HFFc6 (cell line): ENCODE measurements around the gene TRPT1. TPM values are rescaled to one million over a fixed set of nuclear protein-coding genes. Genes with fewer than 3 reads are reported as not detected.
A peak's percentile ranks its signal among the peaks of the same experiment; 100 is the strongest.

Experiments
- DNase-seq: peaks from one replicate; pipeline ENCODE4 v3.0.0-alpha.2; 2018
- H3K27ac Mint-ChIP-seq: 2 replicates; pipeline ENCODE4 v1.8.0; 2020; ENCODE audit warnings: mild to moderate bottlenecking, mixed read lengths
- H3K27me3 Mint-ChIP-seq: 2 replicates; pipeline ENCODE4 v1.8.0; 2021; ENCODE audit warnings: mild to moderate bottlenecking, moderate library complexity, mixed read lengths; ENCODE audit not compliant: insufficient read depth
- H3K36me3 Mint-ChIP-seq: 2 replicates; pipeline ENCODE4 v1.8.0; 2021; ENCODE audit warnings: low read depth, mixed read lengths
- H3K4me1 Mint-ChIP-seq: 2 replicates; pipeline ENCODE4 v1.8.0; 2020; ENCODE audit warnings: low read depth, mixed read lengths
- H3K4me3 Mint-ChIP-seq: 2 replicates; pipeline ENCODE4 v1.8.0; 2020; ENCODE audit warnings: mild to moderate bottlenecking, moderate library complexity, mixed read lengths
- H3K9me3 Mint-ChIP-seq: 2 replicates; pipeline ENCODE4 v1.8.0; 2020; ENCODE audit warnings: mild to moderate bottlenecking, mixed read lengths
- total RNA-seq, 6 experiments: library from RNA; stranded (reverse); fragmentation: NEBNext Ultra II Directional; extraction: Animal tissue kit (Norgen Biotek cat#: 25700); gene quantifications; 2 replicates in 1 of 6; 3 replicates in 5 of 6; pipeline ENCODE4 v1.2.3, GENCODE V29; 2021
- TF ChIP-seq, protein P1 (sequence below): fragments of 200-600 bp; sonication (generic); IDR thresholded peaks from 2 replicates; pipeline ENCODE4 v1.5.0; 2021; ENCODE audit warnings: antibody characterized with exemption, mild to moderate bottlenecking

Gene TRPT1
- total RNA-seq, 6 experiments from 2014 or later = 32.6 to 41.1 (median 39.7) TPM

DNA sequence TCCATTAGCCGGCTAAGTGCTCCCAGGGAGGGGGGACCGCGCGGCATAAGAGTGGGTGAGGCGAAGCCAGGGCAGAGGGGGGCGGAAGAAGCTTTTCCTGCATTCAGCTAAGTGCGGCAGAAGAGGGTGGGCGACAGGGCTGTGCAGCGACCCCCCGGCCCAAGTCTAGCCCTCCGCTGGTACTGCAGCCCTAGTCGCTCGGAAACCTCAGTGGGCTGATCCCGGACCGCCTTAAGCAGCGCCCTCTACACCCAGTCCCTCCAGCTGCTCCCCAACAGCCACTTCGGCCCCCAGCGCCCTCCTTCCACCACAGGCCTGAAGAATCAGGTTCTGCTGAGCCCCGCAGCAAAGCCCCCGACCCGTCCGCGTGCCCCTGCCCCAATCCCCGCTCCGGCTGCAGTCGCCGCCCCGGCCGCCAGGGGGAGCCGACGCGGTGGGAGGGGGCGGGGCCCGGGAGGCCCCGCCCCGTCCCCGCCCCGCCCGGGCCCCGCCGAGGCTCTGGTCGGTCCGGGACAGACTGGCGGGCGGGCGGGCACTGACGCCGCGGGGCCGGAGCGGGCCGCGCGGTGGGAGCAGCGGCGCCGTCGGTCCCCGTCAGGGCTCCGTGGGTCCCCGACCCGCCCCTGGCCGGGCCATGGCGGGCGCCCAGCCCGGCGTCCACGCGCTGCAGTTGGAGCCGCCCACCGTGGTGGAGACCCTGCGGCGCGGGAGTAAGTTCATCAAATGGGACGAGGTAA is 25.2 kb upstream of the TRPT1 start, which contains the start of gene PLCB3:
Gene PLCB3, plus strand, starts transcription at position 515 of the 737 bp plus-strand sequence. Its CDS starts 120 bp downstream, at position 635.
- H3K4me1 Mint-ChIP-seq = peaks cover 19% of the 10 kb centered on the region
- H3K27ac Mint-ChIP-seq = peak within 1 kb of the TSS; percentile 88
- TF ChIP-seq, protein P1, sequence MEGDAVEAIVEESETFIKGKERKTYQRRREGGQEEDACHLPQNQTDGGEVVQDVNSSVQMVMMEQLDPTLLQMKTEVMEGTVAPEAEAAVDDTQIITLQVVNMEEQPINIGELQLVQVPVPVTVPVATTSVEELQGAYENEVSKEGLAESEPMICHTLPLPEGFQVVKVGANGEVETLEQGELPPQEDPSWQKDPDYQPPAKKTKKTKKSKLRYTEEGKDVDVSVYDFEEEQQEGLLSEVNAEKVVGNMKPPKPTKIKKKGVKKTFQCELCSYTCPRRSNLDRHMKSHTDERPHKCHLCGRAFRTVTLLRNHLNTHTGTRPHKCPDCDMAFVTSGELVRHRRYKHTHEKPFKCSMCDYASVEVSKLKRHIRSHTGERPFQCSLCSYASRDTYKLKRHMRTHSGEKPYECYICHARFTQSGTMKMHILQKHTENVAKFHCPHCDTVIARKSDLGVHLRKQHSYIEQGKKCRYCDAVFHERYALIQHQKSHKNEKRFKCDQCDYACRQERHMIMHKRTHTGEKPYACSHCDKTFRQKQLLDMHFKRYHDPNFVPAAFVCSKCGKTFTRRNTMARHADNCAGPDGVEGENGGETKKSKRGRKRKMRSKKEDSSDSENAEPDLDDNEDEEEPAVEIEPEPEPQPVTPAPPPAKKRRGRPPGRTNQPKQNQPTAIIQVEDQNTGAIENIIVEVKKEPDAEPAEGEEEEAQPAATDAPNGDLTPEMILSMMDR = peak; percentile 87
- no peaks in the 10 kb centered on the region for H3K9me3 Mint-ChIP-seq
- peaks cover under 1% of the 10 kb centered on the region for H3K27me3 Mint-ChIP-seq
- no peaks in the 10 kb centered on the region for H3K36me3 Mint-ChIP-seq
- H3K4me3 Mint-ChIP-seq = peak within 1 kb of the TSS; percentile 91
- no peak for DNase-seq

DNA sequence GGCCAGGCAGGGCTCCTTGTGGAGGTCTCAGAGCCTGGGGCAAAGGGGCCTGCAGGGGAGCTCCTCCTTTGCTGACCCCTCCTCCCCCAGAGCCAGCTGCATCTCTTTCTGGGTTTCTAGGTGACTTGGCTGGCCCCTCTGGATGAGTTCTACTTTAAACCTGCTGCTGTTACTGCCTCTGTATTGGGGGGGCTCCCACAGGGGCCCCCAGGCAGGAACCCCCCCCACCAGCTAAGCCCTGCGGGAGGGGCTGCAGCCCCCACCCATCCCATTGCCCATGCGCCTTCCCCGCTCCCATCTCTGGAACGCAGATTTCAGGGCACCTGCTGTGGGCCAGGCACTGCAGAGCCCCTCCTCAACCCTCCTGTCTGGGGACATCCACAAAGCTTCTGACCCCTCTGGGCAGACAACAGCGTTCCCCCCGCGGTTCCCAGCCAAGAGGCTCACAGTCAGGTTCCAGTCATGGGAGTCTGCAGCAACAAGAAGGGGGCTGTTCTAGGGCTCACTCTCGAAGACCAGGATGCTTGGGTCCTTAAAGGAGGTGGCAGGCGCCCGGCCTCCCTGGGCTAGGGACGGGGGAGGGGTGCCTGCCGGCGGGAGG is 24.5 kb upstream of the TRPT1 start:
- no peaks in the 10 kb centered on the region for H3K9me3 Mint-ChIP-seq
- no peak overlapping the region for H3K27ac Mint-ChIP-seq
- peaks cover 5% of the 10 kb centered on the region; the same call in 1 of the 2 replicates for H3K36me3 Mint-ChIP-seq
- peaks cover 19% of the 10 kb centered on the region for H3K4me1 Mint-ChIP-seq
- no peak for DNase-seq
- H3K27me3 Mint-ChIP-seq = peaks cover 2% of the 10 kb centered on the region
- TF ChIP-seq, protein P1 = no peak
- peak overlapping the region; percentile 87 for H3K4me3 Mint-ChIP-seq

DNA sequence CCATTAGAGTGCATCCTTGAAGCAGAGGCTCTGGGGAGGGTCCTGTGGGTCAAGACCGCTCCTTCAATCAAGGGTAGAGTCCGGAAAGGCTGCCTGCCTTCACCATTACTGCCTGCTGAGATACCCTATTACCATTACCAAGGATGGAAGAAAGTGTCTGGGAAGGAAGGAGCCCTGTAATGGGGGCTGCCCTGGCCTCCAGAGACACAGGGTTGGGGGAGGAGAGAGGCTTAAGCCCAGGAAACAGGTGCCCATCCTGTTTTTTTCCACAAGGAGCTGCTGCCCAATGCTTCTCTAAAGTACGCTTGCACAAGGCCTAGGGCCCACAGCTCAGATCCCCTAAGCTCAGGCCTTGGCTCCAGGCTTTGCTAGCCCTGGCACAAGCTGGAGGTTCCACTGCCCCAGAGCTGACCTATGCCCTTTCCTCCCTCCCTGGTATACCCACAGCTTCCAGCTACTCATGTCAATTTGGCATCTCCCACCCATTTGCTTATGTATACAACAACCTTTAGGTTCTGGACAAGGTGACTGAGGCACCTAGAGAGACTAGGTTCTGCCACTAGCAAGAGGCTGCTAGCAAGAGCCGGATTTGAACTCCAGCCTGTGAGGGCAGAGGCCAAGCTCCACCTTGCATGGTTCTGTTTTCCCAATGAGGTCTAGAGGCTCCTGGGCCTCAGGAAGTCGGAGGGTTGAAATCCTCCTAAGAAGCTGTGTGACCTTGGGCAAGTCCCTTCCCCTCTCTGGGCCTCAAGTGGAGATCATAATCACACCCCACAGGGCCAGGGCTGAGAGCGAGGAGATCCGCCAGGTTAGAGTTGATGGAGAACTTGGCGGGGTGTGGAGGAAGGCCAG is 23.8 kb upstream of the TRPT1 start:
- H3K27me3 Mint-ChIP-seq = peaks cover 2% of the 10 kb centered on the region
- no peak overlapping the region for H3K27ac Mint-ChIP-seq
- DNase-seq = no peak
- H3K9me3 Mint-ChIP-seq = no peaks in the 10 kb centered on the region
- peaks cover 19% of the 10 kb centered on the region for H3K4me1 Mint-ChIP-seq
- peaks cover 5% of the 10 kb centered on the region; the same call in 1 of the 2 replicates for H3K36me3 Mint-ChIP-seq
- H3K4me3 Mint-ChIP-seq = no peak overlapping the region
- TF ChIP-seq, protein P1 = no peak

DNA sequence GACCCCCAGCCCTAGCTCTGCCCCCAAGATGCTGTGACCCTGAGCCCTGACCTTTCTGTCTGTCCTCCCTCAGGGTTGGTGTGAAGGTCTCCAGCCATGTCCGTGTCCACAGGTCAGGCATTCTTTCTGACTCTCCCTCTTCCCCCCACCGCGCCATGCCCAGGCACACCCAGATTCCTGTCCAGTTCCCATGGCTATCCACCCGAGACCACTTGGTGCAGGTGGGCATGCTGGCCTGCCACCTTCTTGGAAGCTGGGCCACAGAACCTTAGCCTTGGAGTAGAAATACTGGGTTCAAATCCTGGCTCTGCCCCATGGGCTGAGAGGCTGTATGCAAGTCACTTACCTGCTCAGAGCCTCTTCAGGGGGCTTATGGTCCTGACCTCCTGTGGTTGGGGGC is 23.1 kb upstream of the TRPT1 start:
- no peak overlapping the region for H3K27ac Mint-ChIP-seq
- no peaks in the 10 kb centered on the region for H3K9me3 Mint-ChIP-seq
- TF ChIP-seq, protein P1 = no peak
- peaks cover 21% of the 10 kb centered on the region for H3K4me1 Mint-ChIP-seq
- DNase-seq = no peak
- H3K36me3 Mint-ChIP-seq = peaks cover 7% of the 10 kb centered on the region
- H3K27me3 Mint-ChIP-seq = peaks cover 2% of the 10 kb centered on the region
- no peak overlapping the region for H3K4me3 Mint-ChIP-seq

DNA sequence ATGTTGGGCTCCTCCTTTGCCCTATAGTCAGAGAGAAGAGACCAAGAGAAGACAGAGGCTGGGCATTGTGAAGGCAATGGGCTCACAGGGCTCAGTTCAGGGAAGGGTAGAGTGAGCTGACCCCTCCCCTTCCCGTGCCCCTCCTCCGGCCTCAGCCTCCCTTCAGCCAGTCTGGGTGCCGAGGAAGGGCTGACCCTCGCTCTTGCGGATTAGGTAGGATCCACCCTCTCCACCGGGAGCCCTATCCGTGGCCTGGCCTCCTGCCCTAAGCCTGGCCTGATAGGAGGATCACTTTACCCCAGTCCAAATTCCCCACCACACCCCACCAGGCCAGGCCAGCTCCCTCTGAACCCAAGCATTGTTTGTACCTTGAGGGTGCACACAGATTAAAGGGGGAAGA is 22.6 kb upstream of the TRPT1 start:
- no peak for DNase-seq
- H3K4me1 Mint-ChIP-seq = peaks cover 21% of the 10 kb centered on the region
- no peaks in the 10 kb centered on the region for H3K9me3 Mint-ChIP-seq
- H3K27me3 Mint-ChIP-seq = peaks cover 4% of the 10 kb centered on the region
- no peak overlapping the region for H3K27ac Mint-ChIP-seq
- TF ChIP-seq, protein P1 = no peak
- H3K36me3 Mint-ChIP-seq = peaks cover 11% of the 10 kb centered on the region
- no peak overlapping the region for H3K4me3 Mint-ChIP-seq
